Measurements from ENCODE around the gene TSPAN11.
"Not testable (repeated sequence)": the region's sequence is repeated elsewhere in the genome, so short reads cannot be mapped to it uniquely, and the experiment has no call there.

TSPAN11 gene

GRCh38 chr12:31004666-31005065 lies 78.1 kb downstream of the TSPAN11 start:
- DNase-seq: no peak

DNA sequence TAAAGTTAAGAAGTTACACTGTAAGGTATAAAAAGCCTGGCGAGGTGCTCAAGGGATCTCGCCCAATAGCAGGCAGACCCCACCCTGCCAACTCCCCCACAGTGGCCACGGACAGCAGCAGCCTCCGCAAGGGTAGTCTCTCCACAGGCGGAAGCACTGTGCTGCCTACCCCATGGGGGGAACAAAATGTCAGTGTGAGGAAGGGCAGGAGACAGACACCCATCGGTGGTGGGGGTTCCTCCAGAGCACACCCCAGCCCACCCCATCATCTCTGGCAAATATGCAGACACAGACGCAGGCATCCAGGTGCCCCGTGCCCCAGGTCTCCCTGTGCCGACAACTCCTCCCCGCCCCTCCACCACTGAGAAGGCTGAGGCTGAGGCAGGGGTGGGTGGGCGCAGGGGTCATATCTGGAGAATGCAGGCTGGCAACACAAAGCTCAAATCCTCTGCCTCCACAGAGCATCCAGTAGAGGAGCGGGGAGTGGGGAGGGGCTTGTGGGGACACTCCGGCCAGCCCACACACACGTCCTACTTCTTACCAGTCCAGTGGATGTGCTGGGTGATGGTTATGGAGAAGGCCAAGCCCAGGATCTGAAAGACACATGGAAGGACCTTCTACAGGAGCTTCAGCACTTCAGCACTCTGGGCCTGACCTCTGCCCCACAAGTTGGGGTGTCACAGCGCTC lies 78.9 kb downstream of the TSPAN11 start:
- no peak for DNase-seq

DNA sequence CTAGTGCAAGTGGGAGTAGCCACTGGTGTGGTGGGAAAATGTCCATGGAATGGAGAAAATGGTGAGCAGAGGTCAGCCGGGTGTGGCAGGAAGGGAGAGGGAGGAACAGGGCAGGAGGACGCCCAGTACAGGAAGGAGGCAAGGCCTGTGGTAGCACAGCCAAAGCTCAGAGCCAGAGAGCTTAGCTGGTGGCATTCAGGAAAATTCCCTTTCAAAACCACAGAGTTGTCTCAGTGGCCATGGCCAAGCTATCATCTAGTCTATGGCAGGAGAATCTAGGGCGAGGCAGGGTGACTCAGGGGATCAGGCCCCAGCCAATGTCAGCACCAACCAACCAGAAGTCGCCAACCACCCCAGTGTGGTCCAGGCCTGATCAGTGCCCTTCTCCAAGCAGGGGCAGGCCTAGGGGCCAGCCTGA lies 79.4 kb downstream of the TSPAN11 start:
- no peak for DNase-seq

DNA sequence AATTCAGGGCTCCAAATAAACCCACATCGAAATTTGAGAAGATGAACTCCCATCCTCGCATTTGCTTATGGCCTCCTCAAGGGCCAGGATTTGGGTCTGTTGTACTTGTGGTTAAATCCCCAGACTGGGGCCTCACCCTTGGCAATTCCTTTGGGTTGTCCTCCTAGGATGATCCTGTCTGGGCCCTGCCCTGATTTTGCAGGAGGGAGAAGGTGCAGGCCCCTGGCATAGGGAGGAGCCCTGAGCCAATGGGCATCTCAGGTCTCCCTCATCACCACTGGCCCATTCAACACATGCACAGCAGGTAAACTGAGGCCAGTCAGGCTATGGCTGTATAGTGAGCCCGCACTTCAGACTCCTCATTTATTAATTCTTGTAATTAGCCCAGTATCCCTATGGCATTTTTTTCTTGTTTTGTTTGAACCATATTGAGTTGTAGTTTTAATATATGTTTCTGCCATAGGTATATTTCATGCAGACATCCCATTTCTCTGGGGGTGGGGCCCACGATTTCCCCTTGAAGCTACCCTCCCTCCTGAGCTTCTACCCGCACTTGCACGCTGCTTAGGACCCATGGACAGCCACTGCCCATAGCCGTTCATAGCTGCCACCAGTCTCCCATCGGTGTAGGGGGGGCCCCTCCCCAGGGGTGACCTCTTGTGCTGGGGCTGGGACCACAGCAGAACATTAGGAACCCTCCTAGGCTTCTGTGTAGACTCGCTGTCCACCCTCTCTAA lies 80.0 kb downstream of the TSPAN11 start:
- no peak for DNase-seq

DNA sequence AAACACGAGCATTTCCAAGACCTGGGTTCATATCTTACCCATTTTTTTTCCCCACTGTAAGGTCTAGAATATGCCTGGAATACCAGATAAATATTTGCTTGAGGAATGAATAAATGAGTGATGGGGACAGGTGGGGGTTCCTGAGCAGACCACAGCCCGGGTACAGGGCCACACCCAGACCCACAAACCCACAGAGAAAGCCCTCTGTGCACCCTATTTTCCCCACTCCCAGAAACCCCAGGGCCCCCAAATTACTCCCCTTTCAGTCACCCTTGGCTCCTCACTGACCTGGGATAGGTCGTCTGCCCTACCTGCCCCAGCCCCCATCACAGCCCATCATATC lies 80.6 kb downstream of the TSPAN11 start:
- DNase-seq: no peak

- DNase-seq: no peak
Observed at GRCh38 chr12:31007636-31008175, 81.2 kb downstream of the TSPAN11 start.

DNA sequence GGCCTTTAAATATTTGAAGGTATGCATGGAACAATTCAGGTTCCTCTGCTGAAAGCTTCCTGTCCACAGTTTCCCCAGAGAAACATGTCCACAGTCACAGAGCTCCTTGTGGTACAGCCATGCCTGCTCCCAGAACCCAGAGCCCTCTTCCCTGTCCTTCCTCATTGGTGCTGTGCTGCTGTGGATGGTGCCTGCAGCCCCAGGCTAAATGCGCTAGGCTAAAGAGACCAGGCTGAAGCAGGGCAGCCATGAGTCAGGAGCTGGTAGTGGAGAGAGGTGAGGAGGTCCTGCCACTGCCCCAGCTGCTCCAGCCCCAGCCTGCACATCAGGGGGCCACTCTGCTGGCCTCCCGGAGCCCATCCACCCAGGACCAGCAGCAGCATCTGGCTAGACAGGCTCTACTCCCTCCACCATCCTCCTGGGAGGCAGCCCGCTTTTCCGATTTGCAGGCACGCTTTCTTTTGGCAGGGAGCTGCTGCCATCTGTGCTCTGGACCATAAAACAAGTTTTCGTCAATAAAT lies 81.8 kb downstream of the TSPAN11 start:
- no peak for DNase-seq

DNA sequence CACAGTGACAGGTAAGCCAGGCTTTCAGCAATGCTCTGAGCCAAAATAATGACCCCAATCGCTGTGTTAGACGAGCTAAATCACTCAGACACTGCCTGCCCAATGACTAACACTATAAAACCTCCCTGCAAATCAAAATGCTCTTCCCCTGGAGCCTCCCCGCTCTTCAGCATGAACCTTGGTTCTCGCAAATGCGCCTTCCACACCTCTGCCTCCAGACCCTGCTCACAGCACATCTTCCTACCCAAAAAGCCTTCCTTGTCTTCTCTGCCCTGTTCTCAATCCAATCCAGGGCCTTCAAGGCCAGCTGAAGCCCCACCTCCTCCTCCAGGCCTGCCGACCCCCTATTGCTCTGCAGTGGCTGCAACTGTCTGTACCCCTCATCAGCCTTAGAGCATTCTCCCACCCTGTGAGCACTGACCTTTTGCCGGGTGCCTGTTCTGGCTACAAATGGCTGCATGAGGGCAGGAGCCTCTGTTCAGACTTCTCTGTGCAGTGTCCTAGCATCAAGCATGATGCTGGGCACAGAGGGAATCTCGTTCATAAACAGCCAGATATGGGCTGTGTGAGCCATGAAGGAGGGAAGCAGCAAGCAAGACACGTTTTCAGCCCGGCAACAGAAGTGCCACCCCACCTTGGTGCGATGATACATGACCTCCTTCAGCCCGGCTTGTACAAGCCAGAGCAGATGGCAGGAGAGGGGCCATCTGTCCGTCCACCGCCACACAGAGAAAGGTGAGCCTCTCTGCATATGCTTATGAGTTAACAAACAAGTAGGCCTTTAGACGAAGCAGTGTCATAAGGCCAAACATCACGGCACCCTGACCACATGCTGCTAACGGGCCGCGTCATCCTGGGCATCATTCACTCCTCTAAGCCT lies 82.7 kb downstream of the TSPAN11 start:
- no peak for DNase-seq

DNA sequence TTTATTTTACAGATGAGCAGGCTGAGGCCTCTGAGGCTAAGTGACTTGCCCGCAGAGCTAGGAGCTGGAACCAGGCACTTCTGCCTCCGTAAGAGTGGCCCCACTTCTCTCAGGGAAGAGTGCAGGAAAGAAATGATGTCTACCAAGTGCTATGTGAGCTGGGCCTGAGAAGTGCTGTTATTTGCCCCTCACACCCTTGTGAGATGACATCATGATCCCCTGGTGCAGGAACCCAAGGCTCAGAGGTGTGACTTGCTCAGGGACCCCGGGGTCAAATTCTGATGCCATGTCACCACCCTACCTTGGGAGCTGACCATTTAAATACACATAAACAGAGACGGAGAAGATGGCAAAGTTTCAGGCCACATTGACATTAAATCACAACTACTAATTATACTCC lies 83.4 kb downstream of the TSPAN11 start:
- no peak for DNase-seq

- DNase-seq: no peak
Observed at GRCh38 chr12:31011336-31011735, 84.8 kb downstream of the TSPAN11 start.

DNA sequence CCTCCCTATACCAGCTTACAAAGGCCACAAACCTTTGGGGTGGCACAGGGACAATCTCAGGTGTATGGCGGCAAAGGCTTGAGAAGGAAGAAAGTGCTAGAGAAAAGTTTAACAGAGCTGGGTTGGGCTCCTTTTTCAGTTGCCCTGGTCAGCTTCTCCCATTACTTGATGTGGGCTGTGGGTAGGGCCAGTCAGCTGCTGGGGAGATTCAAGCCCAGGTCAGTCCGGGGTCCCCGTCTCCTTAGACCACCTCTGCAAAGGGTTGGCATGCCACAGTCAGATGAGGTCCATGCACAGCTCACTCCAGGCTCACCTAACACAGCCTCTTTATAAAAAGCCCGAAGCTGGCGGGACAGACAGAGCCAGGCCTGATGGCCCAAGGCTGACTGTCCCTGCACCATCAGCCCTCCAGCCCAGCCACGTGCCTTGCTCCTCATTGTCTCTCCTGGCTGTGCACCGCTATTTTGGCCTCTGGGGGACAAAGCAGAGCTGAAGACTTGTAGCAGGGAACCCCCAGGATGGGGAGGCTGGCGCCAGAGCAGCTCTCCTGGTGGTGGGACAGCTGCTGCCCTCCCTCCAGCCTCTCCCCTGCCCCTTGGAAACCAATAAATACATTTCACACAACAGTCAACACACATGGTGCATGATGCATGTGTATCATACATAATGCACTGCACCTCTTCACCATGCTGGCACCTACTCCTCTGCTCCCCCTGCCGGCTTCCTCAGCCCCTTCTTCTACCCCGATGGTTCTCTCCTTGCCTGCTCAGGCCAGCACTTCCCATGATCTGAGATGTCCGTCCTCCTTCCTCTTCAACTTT lies 85.4 kb downstream of the TSPAN11 start:
- DNase-seq: no peak

- DNase-seq: not testable (repeated sequence)
Observed at GRCh38 chr12:31012567-31012891, 86.0 kb downstream of the TSPAN11 start.

GRCh38 chr12:31015215-31015614 lies 88.7 kb downstream of the TSPAN11 start:
- DNase-seq: no peak

GRCh38 chr12:31016057-31016456 lies 89.5 kb downstream of the TSPAN11 start:
- no peak for DNase-seq

DNA sequence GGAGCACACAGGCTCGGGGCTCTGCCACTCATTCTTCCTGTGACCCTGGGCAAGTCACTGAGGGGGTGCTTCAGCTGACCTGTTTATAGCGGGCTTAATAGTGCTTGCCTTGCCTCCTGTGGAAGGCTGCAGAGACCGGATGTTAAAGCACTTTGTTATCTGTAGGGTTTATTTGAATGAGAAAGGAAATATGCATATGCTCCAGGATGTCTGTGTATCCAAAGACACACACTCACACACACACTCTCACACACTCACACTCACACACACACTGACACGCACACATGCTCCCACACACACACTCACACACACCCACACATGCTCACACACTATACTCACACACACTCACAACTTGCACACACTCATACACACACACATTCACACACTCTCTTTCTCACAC lies 91.0 kb downstream of the TSPAN11 start:
- DNase-seq: no peak

DNA sequence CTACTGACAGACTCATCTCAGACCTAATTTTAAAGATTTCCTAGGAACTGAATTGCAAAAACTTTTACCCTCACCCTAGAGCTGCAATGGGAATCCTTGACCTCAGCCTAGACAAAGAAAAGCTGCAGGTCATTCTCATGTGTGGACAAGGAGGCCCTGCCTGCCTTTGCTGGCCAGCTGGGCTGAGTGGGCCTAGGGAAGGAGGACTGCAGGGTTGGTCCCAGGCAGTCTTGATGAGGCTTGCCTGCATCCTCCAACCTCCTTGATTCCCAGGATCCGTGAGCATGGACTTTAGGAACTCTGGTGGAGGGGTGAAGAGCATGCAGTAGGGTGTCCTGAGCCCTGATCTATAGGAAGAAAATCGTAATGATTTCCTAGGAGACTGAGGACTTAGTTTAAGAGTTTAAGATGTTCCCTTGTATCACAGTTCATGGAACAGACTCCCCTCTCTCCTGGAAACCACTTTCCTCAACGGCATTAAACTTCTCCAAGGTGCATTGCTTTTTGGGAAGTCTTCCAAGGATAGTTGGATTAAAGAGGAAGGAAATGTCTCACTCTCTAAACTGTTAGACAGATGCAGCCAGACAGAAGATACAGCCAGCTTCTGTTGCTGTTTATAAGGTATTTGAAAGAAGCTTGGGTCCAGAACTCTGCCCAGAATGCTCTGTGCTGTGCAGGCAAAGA lies 91.7 kb downstream of the TSPAN11 start:
- no peak for DNase-seq

GRCh38 chr12:31018790-31019505 lies 92.4 kb downstream of the TSPAN11 start:
- DNase-seq: no peak

- DNase-seq: no peak
Observed at GRCh38 chr12:31019561-31019960, 93.0 kb downstream of the TSPAN11 start.

DNA sequence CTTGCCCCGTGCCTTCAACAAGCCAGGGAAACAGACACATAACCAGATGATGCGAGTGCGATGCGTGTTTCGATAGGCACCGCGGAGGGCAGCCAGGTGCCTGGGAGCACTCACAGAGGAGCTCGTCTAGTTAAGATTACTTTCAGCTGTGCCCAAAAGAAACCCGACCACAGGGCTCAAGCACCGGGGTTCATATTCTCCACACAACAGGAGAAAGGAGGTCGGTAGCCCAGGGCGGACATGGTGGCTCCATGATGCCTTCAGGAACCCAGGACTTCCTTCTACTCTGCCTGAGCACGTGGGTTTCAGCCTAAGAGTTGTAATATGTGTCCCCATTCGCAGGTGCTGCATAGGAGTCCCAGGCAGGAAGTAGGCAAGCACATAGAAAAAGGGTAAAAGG lies 93.4 kb downstream of the TSPAN11 start:
- no peak for DNase-seq

DNA sequence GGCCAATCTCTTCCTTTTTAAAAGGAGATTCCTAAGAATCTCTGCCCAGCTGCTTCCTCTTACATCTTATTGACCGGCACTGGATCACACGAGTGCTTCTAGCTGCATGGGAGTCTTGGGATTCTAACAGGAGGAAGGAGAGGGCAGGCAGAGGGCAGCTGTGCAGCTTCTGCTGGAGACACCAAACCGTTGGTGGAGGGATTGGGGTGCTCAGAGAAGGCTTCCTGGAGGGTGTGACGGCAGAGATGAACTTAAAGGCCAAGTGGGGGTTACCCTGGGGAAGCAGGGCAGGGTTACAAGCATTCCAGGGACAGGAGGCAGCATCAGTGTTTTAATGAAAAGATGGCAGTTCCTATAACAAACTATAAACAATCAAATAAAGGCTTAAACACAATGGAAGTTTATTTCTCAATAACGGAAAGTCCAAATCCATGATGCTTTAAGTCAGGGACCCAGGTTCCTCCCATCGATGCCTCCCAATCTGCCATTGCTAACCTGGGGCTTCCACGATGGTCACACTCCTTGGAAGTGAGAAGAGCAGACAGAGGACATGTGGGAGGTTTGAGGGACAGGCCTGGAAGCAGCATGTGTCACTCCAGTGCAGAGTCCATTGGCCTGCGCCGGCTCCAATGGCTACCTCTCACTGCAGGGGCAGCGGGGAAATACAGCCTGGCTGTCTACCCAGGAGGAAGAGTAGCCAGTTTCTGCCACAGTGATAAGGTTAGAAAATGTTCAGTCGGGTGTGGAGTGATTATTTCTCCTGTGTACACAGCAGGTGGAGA lies 94.0 kb downstream of the TSPAN11 start:
- DNase-seq: no peak
